ENCODE measurements around the gene MEGF10.

Gene MEGF10

GRCh38 chr5:127344931-127345330 lies 54.3 kb downstream of the MEGF10 start:
- TF ChIP-seq CTCF (conservative IDR thresholded peaks at IDR 0.05; ENCODE audit: low read depth), result no peak
- CTCF ChIA-PET, result no interaction called here
- POLR2A ChIA-PET (ENCODE audit: low non-redundant PET), result no interaction called here
- DNase-seq (ENCODE audit: low spot score), result no peak
- H3K27ac ChIP-seq, result no peak overlapping the region

GRCh38 chr5:127351418-127351817 lies 60.8 kb downstream of the MEGF10 start:
- ChIA-PET POLR2A (ENCODE audit: low non-redundant PET) (no interaction called here), CTCF (interaction anchor here (0.6 kb wide), 1 partner anchor 17 kb away, joined by 4 read pairs; no protein-coding TSS in a partner anchor)
- H3K27ac ChIP-seq, result no peak overlapping the region
- TF ChIP-seq CTCF (conservative IDR thresholded peaks at IDR 0.05; ENCODE audit: low read depth), result no peak
- no peak for DNase-seq (ENCODE audit: low spot score)

GRCh38 chr5:127352068-127352467 lies 61.5 kb downstream of the MEGF10 start:
- ChIA-PET CTCF (interaction anchor here (0.6 kb wide), 1 partner anchor 120 kb away, joined by 3 read pairs; no protein-coding TSS in a partner anchor), POLR2A (ENCODE audit: low non-redundant PET) (no interaction called here)
- TF ChIP-seq CTCF (conservative IDR thresholded peaks at IDR 0.05; ENCODE audit: low read depth), result no peak
- DNase-seq (ENCODE audit: low spot score), result no peak
- H3K27ac ChIP-seq, result no peak overlapping the region

GRCh38 chr5:127353327-127353726 lies 62.7 kb downstream of the MEGF10 start:
- TF ChIP-seq CTCF (conservative IDR thresholded peaks at IDR 0.05; ENCODE audit: low read depth), result no peak
- POLR2A ChIA-PET (ENCODE audit: low non-redundant PET), result no interaction called here

GRCh38 chr5:127353796-127354195 lies 63.2 kb downstream of the MEGF10 start:
- POLR2A ChIA-PET (ENCODE audit: low non-redundant PET), result no interaction called here
- no peak overlapping the region for H3K27ac ChIP-seq
- CTCF ChIA-PET, result no interaction called here
- DNase-seq (ENCODE audit: low spot score), result no peak
- no peak for TF ChIP-seq CTCF (conservative IDR thresholded peaks at IDR 0.05; ENCODE audit: low read depth)

More at GRCh38 chr5:127353327-127353726, 62.7 kb downstream of the MEGF10 start:
- H3K27ac ChIP-seq, result no peak overlapping the region
- DNase-seq (ENCODE audit: low spot score), result no peak
- CTCF ChIA-PET, result no interaction called here

- no peak for DNase-seq (ENCODE audit: low spot score)
- ChIA-PET CTCF (no interaction called here), POLR2A (ENCODE audit: low non-redundant PET) (no interaction called here)
- TF ChIP-seq CTCF (conservative IDR thresholded peaks at IDR 0.05; ENCODE audit: low read depth), result no peak
- H3K27ac ChIP-seq, result no peak overlapping the region
Measured at GRCh38 chr5:127355337-127355736, 64.7 kb downstream of the MEGF10 start.

- TF ChIP-seq CTCF (conservative IDR thresholded peaks at IDR 0.05; ENCODE audit: low read depth), result no peak
- no peak overlapping the region for H3K27ac ChIP-seq
- ChIA-PET CTCF (no interaction called here), POLR2A (ENCODE audit: low non-redundant PET) (no interaction called here)
- DNase-seq (ENCODE audit: low spot score), result no peak
Measured at GRCh38 chr5:127358284-127358683, 67.7 kb downstream of the MEGF10 start.
